ENCODE measurements around the gene POLA2.
A peak's percentile ranks its signal among the peaks of the same experiment; 100 is the strongest.
"Not testable (repeated sequence)": the region's sequence is repeated elsewhere in the genome, so short reads cannot be mapped to it uniquely, and the experiment has no call there.

POLA2 gene

DNA sequence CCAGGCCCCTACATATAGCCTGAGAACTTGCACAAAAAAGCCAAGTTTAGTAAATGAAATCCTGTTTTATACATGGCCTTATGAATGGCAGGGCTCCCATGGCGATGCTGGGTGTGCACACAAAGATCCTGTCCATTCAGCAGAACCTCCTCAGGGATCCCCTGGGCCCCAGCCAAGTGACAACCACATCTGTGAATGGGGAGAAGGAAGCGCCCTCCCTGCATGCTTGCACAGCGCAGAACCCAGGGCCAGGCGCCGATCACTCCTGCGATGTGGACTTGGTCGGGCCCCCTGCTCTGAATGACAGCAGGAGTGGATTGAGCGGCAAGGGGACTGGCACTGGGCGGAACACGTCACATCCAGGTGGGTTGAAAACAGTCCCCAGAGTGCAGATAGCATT, 48.5 kb downstream of the POLA2 start:
- DNase-seq, result no peak

DNA sequence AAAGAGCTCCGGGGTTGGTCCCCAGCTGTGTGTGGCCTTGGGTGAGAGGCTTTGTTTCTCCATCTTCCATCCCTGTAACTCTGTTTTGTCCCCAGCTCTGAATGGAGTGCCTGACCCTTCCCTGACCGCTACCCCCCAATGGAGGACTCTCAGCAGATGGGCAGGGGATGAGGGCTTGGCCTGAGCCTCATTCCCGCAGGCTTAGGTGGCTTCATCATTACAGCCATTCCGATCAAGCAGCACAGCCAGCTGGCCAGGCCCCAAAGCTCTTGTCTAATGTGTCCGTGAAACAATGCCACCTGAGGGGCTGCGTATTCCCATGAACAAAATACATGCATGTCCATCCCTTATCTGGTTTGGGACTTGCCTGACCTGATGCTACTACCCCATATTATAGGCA, 49.0 kb downstream of the POLA2 start:
- DNase-seq, result no peak

DNA sequence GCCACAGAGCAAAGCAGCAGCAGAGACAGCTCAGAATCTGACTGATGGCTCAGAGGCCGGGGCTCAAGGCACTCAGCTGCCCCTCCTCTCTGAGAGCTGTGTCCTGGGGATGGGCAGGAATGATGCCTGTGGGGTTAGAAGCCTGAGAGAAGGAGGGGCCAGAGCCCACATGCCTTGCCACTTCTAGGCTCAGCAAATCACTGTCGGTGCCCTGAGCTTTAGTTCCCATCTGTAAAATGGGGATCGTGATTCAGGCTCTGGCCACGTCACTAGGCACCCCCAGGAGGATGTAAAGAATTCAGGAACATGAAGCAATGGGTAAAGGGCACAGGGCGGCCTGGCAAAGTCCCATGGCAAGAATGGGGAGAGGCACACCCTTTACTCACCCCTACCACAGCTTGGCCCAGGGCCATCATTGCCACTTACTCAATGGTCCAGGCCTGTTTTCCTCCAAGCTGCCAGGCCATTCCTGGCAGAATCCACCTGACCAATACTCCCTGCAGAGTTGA, 49.5 kb downstream of the POLA2 start:
- no peak for DNase-seq

DNA sequence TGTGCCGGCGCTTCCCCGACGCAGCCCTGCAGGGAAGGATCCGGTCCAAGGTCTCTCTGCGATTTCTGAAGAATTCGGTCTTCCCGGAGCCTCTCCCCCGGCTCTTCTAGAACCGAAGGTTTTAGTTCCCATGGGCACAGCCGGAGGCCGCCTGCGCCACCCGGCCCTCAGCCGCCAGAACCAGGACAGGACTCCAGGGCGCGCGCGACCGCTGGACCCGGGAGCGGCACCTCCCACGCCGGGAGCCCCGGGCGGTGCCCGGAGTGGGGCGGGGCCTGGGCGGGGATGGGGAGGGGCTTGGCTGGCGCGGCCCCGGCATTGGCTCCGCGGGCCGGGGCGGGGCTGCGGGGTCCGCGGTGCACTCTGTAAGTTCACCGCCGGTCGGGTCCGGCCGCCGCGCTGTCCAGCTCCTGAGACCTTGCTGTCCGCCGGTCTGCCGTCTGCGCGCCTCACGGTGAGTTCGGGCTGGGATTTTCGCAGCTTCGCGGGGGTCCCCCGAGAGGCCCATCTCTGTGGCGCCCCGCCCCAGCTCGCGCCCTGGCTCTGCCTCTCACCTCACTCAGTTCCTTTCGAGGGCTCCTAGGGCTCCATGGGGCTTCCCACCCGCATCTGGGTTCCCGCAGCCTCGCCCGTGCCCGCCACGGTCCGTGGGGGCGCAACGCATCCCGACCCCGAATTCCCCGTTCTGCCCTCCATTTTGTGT, 52.9 kb downstream of the POLA2 start, which contains the start of gene CDC42EP2:
Gene CDC42EP2, plus strand, starts transcription at position 366 of the 703 bp plus-strand sequence. CDS start 6,033 bp downstream, outside the sequence.
- DNase-seq, result peak; percentile 76

DNA sequence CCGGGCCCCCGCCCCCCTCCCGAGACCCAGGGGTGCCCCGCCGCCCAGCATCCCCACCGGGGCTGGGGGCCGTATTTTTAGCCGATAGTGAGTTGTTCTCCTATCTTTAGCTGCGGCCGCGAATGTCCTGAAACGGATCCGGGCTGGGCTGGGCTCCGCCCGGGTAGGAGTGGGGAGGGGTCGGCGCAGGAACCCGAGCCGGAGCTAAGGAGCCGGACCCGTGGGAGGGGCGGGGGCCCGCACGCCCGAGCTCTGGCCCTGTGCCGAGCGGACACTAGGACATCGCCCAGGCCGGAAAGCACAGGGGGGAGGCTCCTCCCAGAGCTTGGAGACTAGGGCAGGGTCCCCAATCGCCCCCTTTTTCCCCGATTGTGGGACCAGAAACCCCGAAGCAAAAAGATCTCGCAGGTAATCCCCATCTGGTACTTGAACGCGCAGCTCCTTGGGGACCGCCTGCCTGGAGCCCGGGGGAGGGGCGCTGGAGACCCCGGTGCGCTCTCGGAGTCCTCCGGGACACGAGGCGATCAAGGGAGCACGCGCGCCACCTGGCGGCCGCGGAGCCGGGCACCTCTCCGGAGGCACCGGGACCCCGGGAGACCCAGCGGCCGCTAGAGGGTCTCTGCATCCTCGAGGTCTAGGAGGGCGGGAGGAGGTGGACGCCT, 53.6 kb downstream of the POLA2 start:
- peak; percentile 78 for DNase-seq

DNA sequence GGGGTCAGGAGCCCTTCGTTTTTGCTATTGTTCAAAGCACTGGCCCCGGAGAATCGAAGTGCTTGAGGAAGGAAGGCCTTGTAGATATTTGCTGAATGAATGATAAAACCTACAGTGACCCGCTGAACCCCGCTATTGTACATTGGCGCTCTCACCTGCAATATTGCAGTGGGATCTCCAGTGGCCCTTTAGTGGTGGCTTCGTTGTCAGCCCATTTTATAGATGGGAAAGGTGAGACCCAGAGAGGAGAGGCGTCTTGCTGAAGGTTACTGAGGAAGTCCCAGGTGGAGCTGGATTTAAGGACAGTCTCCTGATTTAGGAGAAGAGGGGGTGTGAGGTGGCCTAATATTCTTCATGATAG, 54.1 kb downstream of the POLA2 start:
- DNase-seq, result no peak

DNA sequence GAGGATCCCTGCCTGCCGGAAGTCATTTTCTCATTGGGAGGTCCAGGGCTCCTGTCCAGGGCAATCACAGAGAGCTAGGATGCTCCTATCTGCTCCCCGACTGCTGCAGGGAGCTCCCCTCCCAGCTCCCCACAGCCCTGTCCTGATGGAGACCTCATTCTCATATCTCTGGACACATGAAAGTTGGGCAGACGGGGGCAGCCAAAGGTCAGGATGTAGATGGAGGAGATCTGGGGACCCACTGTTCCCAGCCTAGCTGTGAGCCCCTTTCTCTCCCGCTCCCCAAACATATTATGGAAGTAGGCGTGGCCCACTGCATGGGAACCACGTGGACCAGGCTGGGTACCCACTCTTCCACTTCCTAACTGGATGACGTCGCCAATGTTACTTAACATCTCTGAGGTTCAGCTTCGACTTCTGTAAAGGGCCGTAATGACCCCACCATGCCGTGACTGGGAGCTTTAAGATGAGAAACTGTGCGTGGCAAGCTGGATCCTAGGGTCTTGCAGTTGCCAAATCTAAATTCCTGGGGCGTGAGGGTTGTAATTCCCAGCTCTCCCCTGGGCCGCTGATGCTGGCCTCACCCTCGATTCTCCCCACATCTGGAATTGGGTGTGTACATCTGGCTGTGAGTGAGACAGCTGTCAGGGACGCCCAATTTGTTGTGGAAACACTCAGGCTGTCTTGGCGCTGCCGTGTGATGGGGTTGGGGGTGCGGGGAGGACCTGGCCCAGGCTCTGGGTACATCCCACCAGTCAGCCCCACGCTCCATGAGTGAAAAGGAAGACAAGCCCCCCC, 54.7 kb downstream of the POLA2 start:
- no peak for DNase-seq

DNA sequence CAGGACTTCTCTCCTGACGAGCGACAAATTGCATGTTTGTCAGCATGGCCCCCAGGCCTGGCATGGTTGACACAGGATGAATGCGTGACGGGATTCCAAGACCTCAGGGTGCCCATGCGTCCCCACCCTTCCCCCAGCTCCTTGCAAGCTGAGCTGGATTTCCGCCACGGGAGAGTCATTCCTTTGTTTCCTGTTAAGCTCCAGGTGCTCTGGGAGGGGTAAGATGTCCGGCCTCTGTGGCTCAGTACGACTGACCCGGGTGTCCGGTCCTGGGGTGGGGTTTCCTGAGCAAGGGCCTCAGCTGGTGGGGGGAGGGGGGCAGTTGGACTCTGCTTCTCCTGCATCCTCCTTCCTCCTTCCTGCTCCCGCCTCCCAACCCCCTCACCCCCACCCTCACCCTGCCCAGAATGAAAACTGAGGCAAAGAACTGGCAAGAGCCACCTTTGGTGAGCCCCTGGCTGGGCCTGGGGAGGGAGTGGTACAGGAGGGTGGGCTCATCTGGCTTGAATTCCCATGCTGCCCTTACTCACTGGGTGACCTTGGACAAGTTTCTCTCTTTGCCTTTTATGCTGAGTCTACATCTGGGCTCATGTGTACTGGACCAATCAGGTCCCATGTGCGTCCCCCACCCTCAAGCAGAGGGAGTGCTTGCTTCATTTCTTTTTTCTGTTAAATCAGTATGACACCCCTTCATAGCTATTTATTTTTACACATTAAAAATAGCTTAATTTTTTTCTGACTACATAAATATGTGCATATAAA, 55.4 kb downstream of the POLA2 start:
- no peak for DNase-seq

DNA sequence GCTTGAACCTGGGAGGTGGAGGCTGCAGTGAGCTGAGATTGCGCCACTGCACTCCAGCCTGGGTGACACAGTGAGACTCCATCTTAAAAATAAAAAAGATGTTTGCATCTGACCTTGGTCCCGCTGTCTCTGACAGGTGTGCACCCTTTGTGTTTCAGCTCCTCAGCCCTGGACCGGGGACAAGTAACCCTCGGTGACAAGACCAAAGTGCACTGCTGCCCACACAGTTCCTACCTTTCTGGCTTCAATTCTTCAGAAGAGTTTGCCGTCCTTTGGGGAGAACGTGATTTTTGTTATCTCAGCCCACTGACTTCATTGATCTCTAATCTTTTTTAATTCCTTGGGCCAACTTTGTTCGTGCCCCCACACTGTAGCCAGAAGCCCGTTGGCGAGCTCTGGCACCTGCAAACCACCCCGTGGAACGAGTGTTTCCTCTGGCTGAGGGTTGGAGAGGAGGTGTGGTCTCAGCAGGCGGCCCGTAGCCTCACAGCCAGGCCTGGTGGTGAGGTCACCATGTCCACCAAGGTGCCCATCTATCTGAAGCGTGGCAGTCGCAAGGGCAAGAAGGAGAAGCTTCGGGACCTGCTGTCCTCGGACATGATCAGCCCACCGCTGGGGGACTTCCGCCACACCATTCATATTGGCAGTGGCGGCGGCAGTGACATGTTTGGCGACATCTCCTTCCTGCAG, 58.8 kb downstream of the POLA2 start:
- DNase-seq, result no peak

DNA sequence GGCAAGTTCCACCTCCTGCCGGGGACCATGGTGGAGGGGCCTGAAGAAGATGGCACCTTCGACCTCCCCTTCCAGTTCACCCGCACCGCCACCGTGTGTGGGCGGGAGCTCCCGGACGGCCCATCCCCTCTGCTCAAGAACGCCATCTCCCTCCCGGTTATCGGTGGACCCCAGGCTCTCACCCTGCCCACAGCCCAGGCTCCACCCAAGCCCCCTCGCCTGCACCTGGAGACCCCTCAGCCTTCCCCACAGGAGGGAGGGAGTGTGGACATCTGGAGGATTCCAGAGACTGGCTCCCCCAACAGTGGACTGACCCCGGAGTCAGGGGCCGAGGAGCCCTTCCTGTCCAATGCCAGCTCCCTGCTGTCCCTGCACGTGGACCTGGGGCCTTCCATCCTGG, 59.3 kb downstream of the POLA2 start:
- no peak for DNase-seq

DNA sequence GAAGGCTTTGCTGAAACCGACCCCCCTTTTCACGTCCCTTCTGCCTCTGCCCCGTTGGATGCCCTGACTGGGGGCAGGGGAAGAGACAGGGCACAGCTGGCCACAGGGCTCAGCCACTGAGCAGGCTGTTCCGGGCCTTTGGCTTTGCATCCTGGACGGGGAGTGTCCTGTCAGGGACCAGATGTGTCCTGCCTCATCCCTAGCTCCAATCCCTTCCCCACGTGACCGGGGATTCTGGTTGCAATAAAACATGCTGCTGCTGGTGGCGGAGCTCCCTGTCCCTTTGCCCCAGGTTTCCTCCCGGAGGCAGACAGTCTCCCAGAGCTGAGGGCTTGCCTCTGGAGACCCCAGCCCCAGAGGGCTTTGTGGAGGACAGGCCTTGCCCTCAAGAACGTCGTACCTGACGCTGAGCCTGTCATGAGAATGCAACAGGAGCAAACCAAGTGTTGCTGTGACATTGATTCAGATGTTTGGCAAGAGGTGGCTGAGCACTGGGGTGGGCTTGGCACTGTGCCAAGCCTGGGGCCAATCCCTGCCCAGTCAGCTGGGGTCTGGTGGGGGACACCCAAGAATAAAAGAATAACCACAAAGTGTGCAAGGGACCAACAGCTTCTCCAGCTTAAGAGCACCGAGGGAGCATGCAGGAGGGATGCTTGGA, 60.2 kb downstream of the POLA2 start:
- no peak for DNase-seq

DNA sequence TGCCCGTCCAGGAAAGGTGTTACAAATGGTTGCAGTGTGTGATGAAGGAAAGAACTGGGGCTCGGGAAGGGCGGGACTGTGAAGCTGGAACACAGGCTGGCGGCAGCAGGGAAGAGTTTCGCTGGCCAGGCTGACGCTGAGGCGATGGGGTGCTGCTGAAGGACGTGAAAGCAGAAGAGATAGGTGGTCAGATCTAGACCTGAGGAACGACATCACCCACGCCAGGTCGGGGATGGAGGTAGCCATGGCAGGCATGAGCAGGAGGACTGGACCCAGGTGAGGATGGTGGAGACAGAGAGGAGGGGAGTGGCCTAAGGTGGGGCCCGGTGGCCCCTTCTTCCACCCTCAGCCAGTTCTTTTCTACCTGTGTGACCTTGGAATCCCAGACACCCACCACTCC, 62.1 kb downstream of the POLA2 start:
- DNase-seq, result no peak

DNA sequence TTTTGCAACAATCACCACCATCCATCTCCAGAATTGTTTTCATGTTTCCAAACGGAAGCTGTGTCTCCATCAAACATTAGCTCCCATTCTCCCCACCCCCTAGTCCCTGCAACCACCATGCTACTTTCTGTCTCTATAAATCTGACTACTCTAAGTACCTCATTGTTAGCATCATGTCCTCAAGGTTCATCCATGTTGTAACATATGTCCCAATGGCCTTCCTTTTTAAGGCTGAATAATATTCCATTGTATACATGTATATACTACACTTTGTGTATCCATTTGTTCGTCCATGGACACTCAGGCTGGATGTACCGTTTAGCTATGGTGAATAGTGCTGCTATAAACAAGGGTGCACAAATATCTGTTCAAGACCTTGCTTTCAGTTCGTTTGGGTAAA, 63.7 kb downstream of the POLA2 start:
- DNase-seq, result no peak

DNA sequence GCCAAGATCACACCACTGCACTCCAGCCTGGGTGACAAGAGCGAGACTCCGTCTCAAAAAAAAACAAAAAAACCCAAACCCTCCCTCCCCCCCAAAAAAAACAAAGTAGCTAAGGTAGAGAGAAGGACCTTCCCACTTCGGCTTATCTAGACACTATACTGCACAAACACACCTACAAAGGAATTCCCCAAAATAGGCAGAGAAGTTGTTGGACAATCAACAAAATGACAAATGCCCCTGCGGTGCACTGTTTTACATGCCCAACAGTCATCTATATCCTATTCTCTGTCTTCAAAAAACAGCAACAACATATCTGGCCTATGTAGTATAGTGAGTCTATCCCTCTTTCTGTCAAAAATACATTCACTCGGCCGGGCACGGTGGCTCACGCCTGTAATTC, 65.3 kb downstream of the POLA2 start:
- no peak for DNase-seq

DNA sequence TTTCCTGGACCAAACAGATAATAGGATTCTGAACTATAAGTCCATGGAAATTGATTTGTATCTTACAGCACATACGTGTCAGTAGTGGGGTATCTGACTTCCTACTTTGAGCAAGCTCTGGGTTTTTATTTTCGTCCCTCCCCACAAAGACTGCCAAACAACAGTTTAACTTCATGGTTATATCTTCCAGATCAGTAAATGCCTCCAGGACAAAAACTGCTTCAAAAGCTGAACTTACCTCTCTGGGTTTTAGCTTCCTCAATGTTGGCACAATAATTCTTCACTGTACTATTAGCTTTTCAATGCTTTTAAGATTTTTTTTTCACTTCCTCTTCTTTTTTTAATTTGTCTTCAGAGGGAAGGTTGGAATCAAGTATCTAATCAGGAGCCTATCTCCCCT, 67.7 kb downstream of the POLA2 start:
- no peak for DNase-seq

DNA sequence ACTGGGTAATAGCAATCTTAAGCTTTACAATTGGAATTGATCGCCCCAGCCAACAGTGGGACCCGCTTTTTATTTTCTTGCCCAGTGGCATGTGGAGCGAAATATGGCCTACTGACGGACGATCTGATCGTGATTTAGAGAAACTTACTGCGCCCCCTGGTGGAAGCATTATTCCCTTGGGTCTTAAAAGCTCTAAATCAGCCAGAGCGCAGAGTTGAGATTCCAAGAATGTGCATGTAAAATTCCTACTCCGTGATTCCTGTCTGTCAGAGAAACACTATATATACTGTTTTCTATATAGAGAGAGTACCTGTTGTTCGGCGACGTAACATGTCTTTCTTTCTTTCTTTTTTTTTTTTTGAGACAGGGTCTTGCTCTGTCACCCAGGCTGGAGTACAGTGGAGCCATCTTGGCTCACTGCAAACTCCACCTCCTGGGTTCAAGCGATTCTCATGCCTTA, 68.2 kb downstream of the POLA2 start:
- peak; percentile 85 for DNase-seq

DNA sequence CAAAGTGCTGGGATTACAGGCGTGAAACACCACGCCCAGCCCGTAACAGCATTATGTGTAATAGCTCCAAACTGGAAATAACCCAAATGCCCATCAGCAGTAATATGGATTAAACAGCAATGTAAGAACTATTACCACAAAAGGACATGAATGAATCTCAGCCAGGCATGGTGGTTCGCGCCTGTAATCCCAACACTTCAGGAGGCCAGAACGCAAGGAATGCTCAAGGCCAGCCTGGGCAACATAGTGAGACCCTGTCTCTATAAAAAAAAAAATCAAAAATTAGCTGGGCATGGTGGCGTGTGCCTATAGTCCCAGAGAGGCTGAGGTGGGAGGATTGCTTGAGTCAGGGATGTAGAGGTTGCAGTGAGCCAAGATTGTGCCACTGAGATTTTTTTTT, 68.8 kb downstream of the POLA2 start:
- no peak for DNase-seq

DNA sequence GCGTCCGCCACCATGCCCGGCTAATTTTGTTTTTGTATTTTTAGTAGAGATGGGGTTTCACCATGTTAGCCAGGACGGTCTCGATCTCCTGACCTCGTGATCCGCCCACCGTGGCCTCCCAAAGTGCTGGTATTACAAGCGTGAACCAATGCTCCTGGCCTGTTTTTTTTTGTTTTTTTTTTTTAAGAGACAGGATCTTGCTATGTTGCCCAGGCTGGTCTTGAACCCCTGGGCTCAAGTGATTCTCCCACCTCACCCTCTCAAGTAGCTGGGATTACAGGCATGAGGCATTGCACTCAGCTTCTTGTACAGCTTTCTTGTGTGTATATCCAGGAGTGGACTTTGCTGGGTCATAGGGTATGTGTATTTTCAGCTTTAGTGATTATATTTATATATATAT, 70.8 kb downstream of the POLA2 start:
- DNase-seq, result not testable (repeated sequence)

DNA sequence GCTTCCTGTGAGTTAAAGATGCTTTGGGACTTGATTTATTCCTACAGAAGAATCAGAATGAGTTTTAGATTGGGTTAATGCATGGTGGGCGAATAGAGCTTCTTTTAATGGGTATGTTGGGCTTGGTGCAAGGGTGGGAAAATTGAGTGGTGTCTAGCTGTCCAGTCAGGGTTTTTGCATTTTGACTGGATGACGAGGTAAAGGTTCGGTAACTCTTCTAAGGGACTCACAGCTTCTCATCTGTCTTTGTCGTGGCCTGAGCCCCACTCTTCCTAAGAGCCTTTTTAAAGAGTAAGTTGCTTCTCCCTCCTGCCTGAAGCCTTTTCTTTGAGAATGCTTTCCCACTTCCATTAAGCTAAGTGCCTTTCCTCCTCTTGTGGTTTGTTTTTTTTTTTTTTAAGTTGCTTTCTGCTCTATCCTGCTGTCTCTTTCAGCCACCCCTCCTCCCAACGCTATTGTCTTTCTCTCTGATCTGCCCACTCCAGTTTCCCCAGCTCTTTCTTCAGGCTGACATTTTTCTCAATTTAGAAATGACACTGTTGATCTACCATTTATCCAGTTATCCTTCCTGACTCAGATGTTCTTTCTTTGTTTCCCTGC, 73.0 kb downstream of the POLA2 start:
- no peak for DNase-seq

DNA sequence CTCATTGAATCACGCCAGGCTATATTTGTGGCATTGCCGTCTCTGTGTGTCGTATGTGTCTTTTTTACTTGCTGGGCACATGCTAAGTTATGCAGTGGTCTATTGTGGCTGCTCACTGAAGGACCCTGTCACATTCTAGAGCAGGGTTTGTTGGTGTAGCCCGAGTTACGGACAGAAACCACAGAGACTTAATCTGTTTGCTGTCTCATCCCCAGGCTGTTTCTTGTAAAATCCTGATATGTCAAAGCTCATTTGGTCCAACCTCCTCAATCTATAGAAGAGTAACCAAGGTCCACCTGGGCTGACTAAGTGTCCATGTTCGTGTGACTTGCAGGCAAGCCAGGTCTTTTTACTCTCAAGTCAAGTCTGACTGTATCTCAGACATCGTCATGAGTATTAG, 76.9 kb downstream of the POLA2 start:
- DNase-seq, result no peak

DNA sequence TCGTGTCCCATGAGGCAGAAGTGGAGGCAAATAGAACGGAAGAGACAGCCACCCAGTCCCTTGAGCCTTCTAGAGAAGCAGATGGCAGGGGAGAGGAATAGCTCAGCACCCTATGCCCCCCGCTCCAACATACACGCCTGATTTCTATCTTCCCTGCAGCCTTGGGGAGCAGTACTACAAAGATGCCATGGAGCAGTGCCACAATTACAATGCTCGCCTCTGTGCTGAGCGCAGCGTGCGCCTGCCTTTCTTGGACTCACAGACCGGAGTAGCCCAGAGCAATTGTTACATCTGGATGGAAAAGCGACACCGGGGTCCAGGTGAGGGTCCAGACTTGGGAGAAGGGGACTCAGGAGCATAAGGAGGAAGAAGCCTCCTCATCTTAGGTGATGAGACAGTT, 78.5 kb downstream of the POLA2 start:
- no peak for DNase-seq

Data from CD4-positive, alpha-beta T cell treated with Interleukin-10 for 1 hour (primary cell).